ENCODE data around the gene COBL. TPM values are rescaled to one million over a fixed set of nuclear protein-coding genes. Genes with fewer than 3 reads are reported as not detected.

Gene COBL
- total RNA-seq, 2 donors from 2014 or later, result 27.5 to 28.3 TPM

- Histone ChIP-seq H3K27me3 (ENCODE audit: control insufficient read depth, insufficient read depth, low read length, poor library complexity, severe bottlenecking) (no peaks in the 10 kb centered on the region), H3K9ac (ENCODE audit: extremely low read depth, low read length, poor library complexity, severe bottlenecking) (no peak overlapping the region), H3K9me3 (ENCODE audit: control insufficient read depth, low read length) (peaks cover 9% of the 10 kb centered on the region), H3K4me1 (ENCODE audit: control insufficient read depth, insufficient read depth, low read length) (no peaks in the 10 kb centered on the region), H3K4me3 (ENCODE audit: low read length) (no peak overlapping the region), H3K36me3 (ENCODE audit: control insufficient read depth, insufficient read depth, low read length) (peaks cover 6% of the 10 kb centered on the region), H3K27ac (ENCODE audit: low read depth, low read length) (no peak overlapping the region)
- TF ChIP-seq, protein P1, sequence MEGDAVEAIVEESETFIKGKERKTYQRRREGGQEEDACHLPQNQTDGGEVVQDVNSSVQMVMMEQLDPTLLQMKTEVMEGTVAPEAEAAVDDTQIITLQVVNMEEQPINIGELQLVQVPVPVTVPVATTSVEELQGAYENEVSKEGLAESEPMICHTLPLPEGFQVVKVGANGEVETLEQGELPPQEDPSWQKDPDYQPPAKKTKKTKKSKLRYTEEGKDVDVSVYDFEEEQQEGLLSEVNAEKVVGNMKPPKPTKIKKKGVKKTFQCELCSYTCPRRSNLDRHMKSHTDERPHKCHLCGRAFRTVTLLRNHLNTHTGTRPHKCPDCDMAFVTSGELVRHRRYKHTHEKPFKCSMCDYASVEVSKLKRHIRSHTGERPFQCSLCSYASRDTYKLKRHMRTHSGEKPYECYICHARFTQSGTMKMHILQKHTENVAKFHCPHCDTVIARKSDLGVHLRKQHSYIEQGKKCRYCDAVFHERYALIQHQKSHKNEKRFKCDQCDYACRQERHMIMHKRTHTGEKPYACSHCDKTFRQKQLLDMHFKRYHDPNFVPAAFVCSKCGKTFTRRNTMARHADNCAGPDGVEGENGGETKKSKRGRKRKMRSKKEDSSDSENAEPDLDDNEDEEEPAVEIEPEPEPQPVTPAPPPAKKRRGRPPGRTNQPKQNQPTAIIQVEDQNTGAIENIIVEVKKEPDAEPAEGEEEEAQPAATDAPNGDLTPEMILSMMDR (conservative IDR thresholded peaks at IDR 0.05), result no peak
- peaks cover 6% of the 10 kb centered on the region for H3K36me3 Mint-ChIP-seq (ENCODE audit: low read depth)
- DNase-seq, result no peak
- no peak overlapping the region for H3K4me3 Mint-ChIP-seq
- WGBS, 2 experiments (ENCODE audit: insufficient coverage in 1 of 2, insufficient read length in 1 of 2), result 94% methylated on average over 7 of the region's 8 CpGs; no CpG with 5 or more reads in 1 of the 2 experiments
- no peak overlapping the region for H3K27ac Mint-ChIP-seq
- H3K27me3 Mint-ChIP-seq (ENCODE audit: insufficient read depth), result no peaks in the 10 kb centered on the region
- H3K4me1 Mint-ChIP-seq, result peaks cover 20% of the 10 kb centered on the region
- peaks cover 9% of the 10 kb centered on the region for H3K9me3 Mint-ChIP-seq
Observed at GRCh38 chr7:51111241-51111940, 205.2 kb downstream of the COBL start.

- H3K36me3 Mint-ChIP-seq (ENCODE audit: low read depth), result peaks cover 2% of the 10 kb centered on the region
- Histone ChIP-seq H3K9ac (ENCODE audit: extremely low read depth, low read length, poor library complexity, severe bottlenecking) (no peak overlapping the region), H3K4me3 (ENCODE audit: low read length) (no peak overlapping the region), H3K27ac (ENCODE audit: low read depth, low read length) (no peak overlapping the region), H3K27me3 (ENCODE audit: control insufficient read depth, insufficient read depth, low read length, poor library complexity, severe bottlenecking) (no peaks in the 10 kb centered on the region), H3K4me1 (ENCODE audit: control insufficient read depth, insufficient read depth, low read length) (no peaks in the 10 kb centered on the region), H3K36me3 (ENCODE audit: control insufficient read depth, insufficient read depth, low read length) (no peaks in the 10 kb centered on the region), H3K9me3 (ENCODE audit: control insufficient read depth, low read length) (no peaks in the 10 kb centered on the region)
- H3K9me3 Mint-ChIP-seq, result no peaks in the 10 kb centered on the region
- H3K27me3 Mint-ChIP-seq (ENCODE audit: insufficient read depth), result no peaks in the 10 kb centered on the region
- H3K4me1 Mint-ChIP-seq, result peaks cover 19% of the 10 kb centered on the region
- no peak overlapping the region for H3K27ac Mint-ChIP-seq
- DNase-seq, result no peak
- 78 to 84% methylated on average over 3 to 8 of the region's 8 CpGs for WGBS, 2 experiments (ENCODE audit: insufficient coverage in 1 of 2, insufficient read length in 1 of 2)
- no peak overlapping the region for H3K4me3 Mint-ChIP-seq
- TF ChIP-seq, protein P1 (conservative IDR thresholded peaks at IDR 0.05), result no peak
Observed at GRCh38 chr7:51108134-51108533, 208.5 kb downstream of the COBL start.

DNA sequence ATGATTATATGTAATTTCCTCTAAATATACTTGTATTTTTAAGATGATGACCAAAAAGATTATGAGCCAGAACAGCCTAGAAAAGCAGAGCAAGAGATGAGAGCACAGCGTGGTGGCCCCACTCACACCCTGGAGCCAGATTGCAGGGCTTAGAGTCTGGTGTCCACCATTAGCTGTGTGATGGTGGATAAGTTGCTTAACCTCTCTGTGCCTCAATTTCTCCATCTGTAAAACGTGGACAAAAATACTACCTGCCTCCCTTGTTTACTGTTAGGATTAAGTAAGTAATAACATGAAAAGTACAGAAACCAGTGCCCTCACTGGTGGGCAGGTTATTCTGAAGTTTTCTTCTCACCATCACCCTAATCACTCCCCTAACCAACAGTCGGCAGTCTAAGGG lies 212.3 kb downstream of the COBL start:
- H3K27me3 ChIP-seq (ENCODE audit: control insufficient read depth, insufficient read depth, low read length, poor library complexity, severe bottlenecking), result no peaks in the 10 kb centered on the region
- peaks cover 2% of the 10 kb centered on the region for H3K36me3 Mint-ChIP-seq (ENCODE audit: low read depth)
- no peaks in the 10 kb centered on the region for H3K9me3 ChIP-seq (ENCODE audit: control insufficient read depth, low read length)
- no peak for DNase-seq
- no peaks in the 10 kb centered on the region for H3K9me3 Mint-ChIP-seq
- TF ChIP-seq, protein P1 (conservative IDR thresholded peaks at IDR 0.05), result no peak
- H3K36me3 ChIP-seq (ENCODE audit: control insufficient read depth, insufficient read depth, low read length), result no peaks in the 10 kb centered on the region
- no peak overlapping the region for H3K9ac ChIP-seq (ENCODE audit: extremely low read depth, low read length, poor library complexity, severe bottlenecking)
- 86% methylated on average over 3 of the region's 3 CpGs; no CpG with 5 or more reads in 1 of the 2 experiments for WGBS, 2 experiments (ENCODE audit: insufficient coverage in 1 of 2, insufficient read length in 1 of 2)
- peaks cover 17% of the 10 kb centered on the region for H3K4me1 Mint-ChIP-seq
- H3K27ac ChIP-seq (ENCODE audit: low read depth, low read length), result no peak overlapping the region
- H3K27ac Mint-ChIP-seq, result no peak overlapping the region
- H3K4me3 ChIP-seq (ENCODE audit: low read length), result no peak overlapping the region
- no peaks in the 10 kb centered on the region for H3K4me1 ChIP-seq (ENCODE audit: control insufficient read depth, insufficient read depth, low read length)
- no peaks in the 10 kb centered on the region for H3K27me3 Mint-ChIP-seq (ENCODE audit: insufficient read depth)
- H3K4me3 Mint-ChIP-seq, result no peak overlapping the region
